ENCODE results near the gene FKBP2. TPM values are rescaled to one million over a fixed set of nuclear protein-coding genes. Genes with fewer than 3 reads are reported as not detected.

Gene FKBP2
- total RNA-seq, 6 experiments from 2014 or later, result 54.1 to 95.6 (median 73.1) TPM

Other genes starting within 250 kb of the FKBP2 start
- gene FLRT1, start 205.2 kb upstream of the FKBP2 start, total RNA-seq (2021; fragmentation: NEBNext Ultra II Directional; extraction: Animal tissue kit (Norgen Biotek cat#: 25700)), result under 1 TPM in 5 of 6 experiments, not detected in 1; 0.07 to 0.38 (median 0.30) TPM
- gene MACROD1, start 75.0 kb upstream of the FKBP2 start, total RNA-seq (2021; fragmentation: NEBNext Ultra II Directional; extraction: Animal tissue kit (Norgen Biotek cat#: 25700)), result 10 to 100 TPM; 11.8 to 17.0 (median 13.1) TPM
- 100 to 1,000 TPM; 203 to 259 (median 210) TPM for gene STIP1, start 54.9 kb upstream of the FKBP2 start, total RNA-seq (2021; fragmentation: NEBNext Ultra II Directional; extraction: Animal tissue kit (Norgen Biotek cat#: 25700))
- 1 to 10 TPM; 1.2 to 2.8 (median 1.7) TPM for gene FERMT3, start 34.4 kb upstream of the FKBP2 start, total RNA-seq (2021; fragmentation: NEBNext Ultra II Directional; extraction: Animal tissue kit (Norgen Biotek cat#: 25700))
- gene TRPT1, start 14.9 kb upstream of the FKBP2 start, total RNA-seq (2021; fragmentation: NEBNext Ultra II Directional; extraction: Animal tissue kit (Norgen Biotek cat#: 25700)), result 10 to 100 TPM; 32.6 to 41.1 (median 39.7) TPM
- 10 to 100 TPM; 46.6 to 57.7 (median 53.7) TPM for gene NUDT22, start 14.8 kb upstream of the FKBP2 start, total RNA-seq (2021; fragmentation: NEBNext Ultra II Directional; extraction: Animal tissue kit (Norgen Biotek cat#: 25700))
- 10 to 100 TPM; 21.7 to 29.5 (median 23.2) TPM for gene DNAJC4, start 10.5 kb upstream of the FKBP2 start, total RNA-seq (2021; fragmentation: NEBNext Ultra II Directional; extraction: Animal tissue kit (Norgen Biotek cat#: 25700))
- 10 to 100 TPM; 65.1 to 80.6 (median 71.2) TPM for gene VEGFB, start 6.5 kb upstream of the FKBP2 start, total RNA-seq (2021; fragmentation: NEBNext Ultra II Directional; extraction: Animal tissue kit (Norgen Biotek cat#: 25700))
- 100 to 1,000 TPM; 386 to 478 (median 429) TPM for gene PPP1R14B, start 5.8 kb downstream of the FKBP2 start, total RNA-seq (2021; fragmentation: NEBNext Ultra II Directional; extraction: Animal tissue kit (Norgen Biotek cat#: 25700))
- gene PLCB3, start 10.4 kb downstream of the FKBP2 start, total RNA-seq (2021; fragmentation: NEBNext Ultra II Directional; extraction: Animal tissue kit (Norgen Biotek cat#: 25700)), result 10 to 100 TPM; 48.1 to 58.0 (median 51.8) TPM
- gene BAD, start 43.6 kb downstream of the FKBP2 start, total RNA-seq (2021; fragmentation: NEBNext Ultra II Directional; extraction: Animal tissue kit (Norgen Biotek cat#: 25700)), result 10 to 100 TPM; 65.9 to 75.0 (median 68.8) TPM
- gene GPR137, start 44.8 kb downstream of the FKBP2 start, total RNA-seq (2021; fragmentation: NEBNext Ultra II Directional; extraction: Animal tissue kit (Norgen Biotek cat#: 25700)), result 10 to 100 TPM; 27.9 to 42.1 (median 34.7) TPM
- gene KCNK4, start 50.2 kb downstream of the FKBP2 start, total RNA-seq (2021; fragmentation: NEBNext Ultra II Directional; extraction: Animal tissue kit (Norgen Biotek cat#: 25700)), result under 1 TPM in 1 of 6 experiments, not detected in 5; 0.14 TPM
- gene CATSPERZ, start 59.3 kb downstream of the FKBP2 start, total RNA-seq (2021; fragmentation: NEBNext Ultra II Directional; extraction: Animal tissue kit (Norgen Biotek cat#: 25700)), result under 1 TPM in 1 of 6 experiments, not detected in 5; 0.31 TPM
- 10 to 100 TPM; 18.9 to 25.0 (median 21.7) TPM for gene ESRRA, start 64.4 kb downstream of the FKBP2 start, total RNA-seq (2021; fragmentation: NEBNext Ultra II Directional; extraction: Animal tissue kit (Norgen Biotek cat#: 25700))
- gene TRMT112, start 76.5 kb downstream of the FKBP2 start, total RNA-seq (2021; fragmentation: NEBNext Ultra II Directional; extraction: Animal tissue kit (Norgen Biotek cat#: 25700)), result 100 to 1,000 TPM; 246 to 269 (median 261) TPM
- 100 to 1,000 TPM; 161 to 207 (median 186) TPM for gene PRDX5, start 77.0 kb downstream of the FKBP2 start, total RNA-seq (2021; fragmentation: NEBNext Ultra II Directional; extraction: Animal tissue kit (Norgen Biotek cat#: 25700))
- 1 to 10 TPM in 4 of 6 experiments, under 1 TPM in 2; 0.45 to 1.9 (median 1.7) TPM for gene CCDC88B, start 99.1 kb downstream of the FKBP2 start, total RNA-seq (2021; fragmentation: NEBNext Ultra II Directional; extraction: Animal tissue kit (Norgen Biotek cat#: 25700))
- 10 to 100 TPM; 42.9 to 63.4 (median 56.6) TPM for gene RPS6KA4, start 118.1 kb downstream of the FKBP2 start, total RNA-seq (2021; fragmentation: NEBNext Ultra II Directional; extraction: Animal tissue kit (Norgen Biotek cat#: 25700))

Data from HFFc6 (cell line).